PC-3 (cell line): ENCODE data around the gene PIAS1. TPM values are rescaled to one million over a fixed set of nuclear protein-coding genes. Genes with fewer than 3 reads are reported as not detected.

Experiments used
- ATAC-seq: fragments of 200-7000 bp; cut with Tn5 transposase; 2 replicates; pipeline ENCODE4 v1.9.1; 2020; ENCODE audit warnings: mild to moderate bottlenecking, moderate library complexity
- BruUV-seq: library from RNA; stranded (reverse); fragments of 400-500 nt; replicated peaks from 2 replicates; lab custom pipeline; 2021; lab: Mats Ljungman, UMichigan
- CTCF ChIA-PET: fragments of 300-600 bp; sonication (Branson Sonifier 250); formaldehyde crosslinking; loops from one replicate; lab custom pipeline; 2022; ENCODE audit warnings: antibody characterized with exemption; lab: Charles Lee
- POLR2A ChIA-PET: fragments of 300-600 bp; sonication (Branson Sonifier 250); formaldehyde crosslinking; loops from one replicate; lab custom pipeline; 2022; ENCODE audit warnings: antibody characterized with exemption; ENCODE audit not compliant: unreplicated experiment; lab: Charles Lee
- DNase-seq: peaks from one replicate; pipeline ENCODE4 v3.0.0-alpha.2; 2015
- H2AFZ ChIP-seq: fragments of 300-600 bp; sonication (generic); 2 replicates; pipeline ENCODE4 v1.6.0; 2016; ENCODE audit warnings: antibody characterized with exemption, low read length
- H3F3A ChIP-seq: fragments of 300-600 bp; sonication (generic); one replicate; pipeline ENCODE4 v1.6.0; 2017; ENCODE audit warnings: antibody characterized with exemption, low read length, control low read depth, mild to moderate bottlenecking; ENCODE audit not compliant: unreplicated experiment
- H3K27ac ChIP-seq: fragments of 300-600 bp; sonication (generic); 2 replicates; pipeline ENCODE4 v1.5.1; 2016; ENCODE audit warnings: mild to moderate bottlenecking, low read length
- H3K27me3 ChIP-seq: fragments of 300-600 bp; sonication (generic); 2 replicates; pipeline ENCODE4 v1.6.1; 2016; ENCODE audit warnings: low read length, mixed read lengths
- H3K36me3 ChIP-seq: fragments of 300-600 bp; sonication (generic); 2 replicates; pipeline ENCODE4 v1.6.1; 2016; ENCODE audit warnings: low read depth, mixed run types, low read length, mixed read lengths
- H3K4me1 ChIP-seq: fragments of 300-600 bp; sonication (generic); 2 replicates; pipeline ENCODE4 v1.5.1; 2016; ENCODE audit warnings: low read length; ENCODE audit not compliant: insufficient read depth
- H3K4me2 ChIP-seq: fragments of 300-600 bp; sonication (generic); 2 replicates; pipeline ENCODE4 v1.6.0; 2016; ENCODE audit warnings: low read length
- H3K4me3 ChIP-seq: fragments of 300-600 bp; sonication (generic); 2 replicates; pipeline ENCODE4 v1.5.1; 2016; ENCODE audit warnings: mild to moderate bottlenecking, low read length, mixed read lengths
- H3K79me2 ChIP-seq: fragments of 300-600 bp; sonication (generic); 2 replicates; pipeline ENCODE4 v1.6.1; 2017; ENCODE audit warnings: low read length, mixed read lengths
- H3K9ac ChIP-seq: fragments of 300-600 bp; sonication (generic); 2 replicates; pipeline ENCODE4 v1.6.0; 2016; ENCODE audit warnings: mild to moderate bottlenecking, low read length
- H3K9me2 ChIP-seq: fragments of 300-600 bp; sonication (generic); replicated peaks from 2 replicates; pipeline ENCODE4 v1.6.1; 2016; ENCODE audit warnings: mixed run types, low read length, mixed read lengths
- H3K9me3 ChIP-seq: fragments of 300-600 bp; sonication (generic); 2 replicates; pipeline ENCODE4 v1.6.1; 2016; ENCODE audit warnings: low read length, mixed read lengths
- H4K20me1 ChIP-seq: fragments of 300-600 bp; sonication (generic); 2 replicates; pipeline ENCODE4 v1.6.1; 2016; ENCODE audit warnings: low read length, mixed read lengths
- CTCF ChIP-seq: fragments of 300-600 bp; sonication (generic); conservative IDR thresholded peaks from 2 replicates; pipeline ENCODE4 v1.5.1; 2017; ENCODE audit warnings: antibody characterized with exemption, low read depth, mild to moderate bottlenecking, low read length
- EZH2 ChIP-seq: fragments of 300-600 bp; sonication (generic); IDR thresholded peaks from one replicate; pipeline ENCODE4 v1.6.1; 2017; ENCODE audit warnings: antibody characterized with exemption, mild to moderate bottlenecking, low read length; ENCODE audit not compliant: unreplicated experiment
- EZH2phosphoT487 ChIP-seq: fragments of 300-600 bp; sonication (generic); IDR thresholded peaks from 2 replicates; pipeline ENCODE4 v1.6.1; 2018; ENCODE audit warnings: mild to moderate bottlenecking, antibody characterized with exemption, low read length, borderline replicate concordance
- intact Hi-C: fragments of 100-400 bp; cut with micrococcal nuclease; formaldehyde crosslinking; loops from 2 replicates; pipeline ENCODE4 v1.9.0; 2023
- total RNA-seq: library from RNA; depleted of rRNA; stranded (reverse); fragments of >200 nt; gene quantifications from 2 replicates; pipeline ENCODE4 v1.2.3, GENCODE V29; 2014

Gene PIAS1
- total RNA-seq, 1 experiment from 2014 or later, result 21.9 TPM

GRCh38 chr15:68173119-68173518 lies 119.0 kb downstream of the PIAS1 start:
- no peaks in the 10 kb centered on the region for H3K79me2 ChIP-seq
- DNase-seq (no peak), ATAC-seq (no peak)
- H3F3A ChIP-seq, result no peaks in the 10 kb centered on the region
- H3K4me2 ChIP-seq, result no peak overlapping the region
- no peak overlapping the region for H3K9ac ChIP-seq
- H3K36me3 ChIP-seq, result peaks cover 16% of the 10 kb centered on the region
- no peak overlapping the region for H3K4me3 ChIP-seq
- BruUV-seq, result no TSS peak
- H3K27me3 ChIP-seq, result no peaks in the 10 kb centered on the region
- H4K20me1 ChIP-seq, result no peaks in the 10 kb centered on the region
- no peak overlapping the region for H2AFZ ChIP-seq
- ChIA-PET CTCF (no interaction called here), POLR2A (interaction anchor here (0.6 kb wide), 1 partner anchor 1039 kb away, joined by 4 read pairs; no protein-coding TSS in a partner anchor)
- intact Hi-C loops, result no loop called here
- TF ChIP-seq EZH2, result no peak
- TF ChIP-seq CTCF, result no peak
- TF ChIP-seq EZH2phosphoT487, result no peak
- H3K27ac ChIP-seq, result no peak overlapping the region
- no peaks in the 10 kb centered on the region for H3K4me1 ChIP-seq
- no peaks in the 10 kb centered on the region for H3K9me3 ChIP-seq
- no peaks in the 10 kb centered on the region for H3K9me2 ChIP-seq

GRCh38 chr15:68175526-68175925 lies 121.4 kb downstream of the PIAS1 start:
- Histone ChIP-seq H3K4me2 (no peak overlapping the region), H3K9me3 (no peaks in the 10 kb centered on the region), H3K9me2 (no peaks in the 10 kb centered on the region), H4K20me1 (no peaks in the 10 kb centered on the region), H3F3A (no peaks in the 10 kb centered on the region), H3K9ac (no peak overlapping the region), H3K4me3 (no peak overlapping the region), H3K27ac (no peak overlapping the region), H3K4me1 (no peaks in the 10 kb centered on the region), H3K36me3 (peaks cover 16% of the 10 kb centered on the region), H3K27me3 (no peaks in the 10 kb centered on the region), H2AFZ (no peak overlapping the region), H3K79me2 (no peaks in the 10 kb centered on the region)
- ChIA-PET CTCF (interaction anchor here (0.6 to 0.7 kb wide), 2 partner anchors 16 to 176 kb away, joined by 3 to 4 read pairs; no protein-coding TSS in a partner anchor), POLR2A (no interaction called here)
- DNase-seq (no peak), ATAC-seq (no peak)
- BruUV-seq, result no TSS peak
- no peak for TF ChIP-seq EZH2phosphoT487
- no peak for TF ChIP-seq CTCF
- no peak for TF ChIP-seq EZH2
- intact Hi-C loops, result no loop called here

DNA sequence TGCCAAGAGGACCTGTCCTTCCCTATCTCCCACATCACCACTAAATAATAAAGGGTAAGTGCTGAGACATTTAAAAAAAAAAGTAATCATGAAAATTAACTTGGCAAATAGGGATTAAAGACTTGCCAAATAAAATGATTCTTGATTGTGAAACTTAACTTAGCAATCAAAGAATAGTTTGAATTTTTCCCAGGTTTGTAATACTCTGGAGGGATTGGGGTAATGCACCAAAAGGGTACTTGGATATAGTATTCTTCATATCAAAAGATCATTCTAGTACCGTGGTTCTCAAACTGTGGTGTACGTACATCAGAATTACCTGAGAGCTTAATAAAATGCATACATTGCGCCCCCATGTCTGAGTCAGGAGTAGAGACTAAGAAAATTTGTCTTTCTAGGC lies 122.5 kb downstream of the PIAS1 start:
- TF ChIP-seq EZH2, result no peak
- no peak for TF ChIP-seq CTCF
- no peak for TF ChIP-seq EZH2phosphoT487
- intact Hi-C loops, result no loop called here
- Histone ChIP-seq H3K79me2 (no peaks in the 10 kb centered on the region), H4K20me1 (no peaks in the 10 kb centered on the region), H3K4me3 (no peak overlapping the region), H3K9me2 (no peaks in the 10 kb centered on the region), H3K27ac (no peak overlapping the region), H3K4me2 (no peak overlapping the region), H2AFZ (no peak overlapping the region), H3F3A (no peaks in the 10 kb centered on the region), H3K9ac (no peak overlapping the region), H3K36me3 (peaks cover 19% of the 10 kb centered on the region), H3K9me3 (no peaks in the 10 kb centered on the region), H3K4me1 (no peaks in the 10 kb centered on the region), H3K27me3 (no peaks in the 10 kb centered on the region)
- POLR2A ChIA-PET, result no interaction called here
- no TSS peak for BruUV-seq
- no peak for DNase-seq
- no peak for ATAC-seq
- CTCF ChIA-PET, result no interaction called here
